ENCODE measurements around the gene MACROH2A2. TPM values are rescaled to one million over a fixed set of nuclear protein-coding genes. Genes with fewer than 3 reads are reported as not detected.
"Not testable (repeated sequence)": the region's sequence is repeated elsewhere in the genome, so short reads cannot be mapped to it uniquely, and the experiment has no call there.

Gene MACROH2A2
- total RNA-seq, 2 experiments from 2014 or later, result 4.9 to 5.0 TPM

DNA sequence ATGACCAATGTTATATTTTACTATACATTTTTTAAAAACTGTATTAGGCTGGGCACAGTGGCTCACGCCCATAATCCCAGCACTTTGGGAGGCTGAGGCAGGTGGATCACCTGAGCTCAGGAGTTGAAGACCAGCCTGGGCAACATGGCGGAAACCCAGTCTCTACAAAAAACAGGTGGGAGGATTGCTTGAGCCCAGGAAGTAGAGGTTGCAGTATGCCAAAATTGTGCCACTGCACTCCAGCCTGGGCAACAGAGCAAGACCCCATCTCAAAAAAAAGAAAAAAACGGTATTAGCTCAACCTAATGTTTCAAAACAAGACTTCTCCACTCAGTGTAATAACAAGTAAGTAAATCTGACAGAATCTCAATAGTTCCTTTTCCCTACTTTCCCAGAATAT, 106.7 kb downstream of the MACROH2A2 start:
- POLR2A ChIA-PET, result not testable (repeated sequence)

DNA sequence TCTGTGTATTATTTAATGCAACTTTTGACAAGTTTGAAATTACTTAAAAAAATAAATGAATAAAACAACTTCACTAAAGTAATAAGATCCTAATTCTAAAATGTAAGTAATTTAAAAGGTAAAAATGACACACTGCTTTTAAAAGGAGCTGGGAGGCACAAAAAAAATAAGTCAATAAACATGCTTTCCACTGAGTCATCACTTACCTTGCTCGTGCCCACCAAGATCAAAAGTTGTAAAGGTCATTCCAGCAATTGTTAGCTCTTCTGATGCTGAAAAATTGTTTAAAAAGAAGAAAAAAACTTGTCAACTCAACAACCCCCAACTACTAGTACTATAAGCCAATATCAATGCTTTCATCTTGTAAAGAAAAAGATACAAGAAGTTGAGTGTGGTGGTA, 108.2 kb downstream of the MACROH2A2 start:
- ChIA-PET POLR2A (no interaction called here), CTCF (interaction anchor here (1.2 to 3.5 kb wide), 2 partner anchors 11 to 15 kb away, joined by 5 to 20 read pairs; partner anchors contain the start of gene TYSND1)
- Mint-ChIP-seq H3K27ac (peak overlapping the region; percentile 87), H3K4me3 (no peak overlapping the region), H3K4me1 (peaks cover 54% of the 10 kb centered on the region), H3K36me3 (ENCODE audit: low read depth) (peaks cover 62% of the 10 kb centered on the region), H3K27me3 (no peaks in the 10 kb centered on the region), H3K9me3 (no peaks in the 10 kb centered on the region)
- no peak for DNase-seq

More for the DNA sequence above, 106.7 kb downstream of the MACROH2A2 start:
- H3K27me3 Mint-ChIP-seq, H3K27ac Mint-ChIP-seq, DNase-seq, H3K9me3 Mint-ChIP-seq, H3K4me3 Mint-ChIP-seq: not testable (repeated sequence)
- CTCF ChIA-PET, result interaction anchor here (5.5 kb wide), 1 partner anchor 13 kb away, joined by 45 read pairs; the partner anchor contains the start of gene TYSND1
- H3K4me1 Mint-ChIP-seq, result peaks cover 45% of the 10 kb centered on the region
- peaks cover 68% of the 10 kb centered on the region for H3K36me3 Mint-ChIP-seq (ENCODE audit: low read depth)

Other genes starting within 250 kb of the MACROH2A2 start
- gene AIFM2, start 80.0 kb downstream of the MACROH2A2 start, total RNA-seq, result 1 to 10 TPM; 2.5 to 3.3 TPM
- gene TYSND1, start 93.9 kb downstream of the MACROH2A2 start, total RNA-seq, result 10 to 100 TPM; 11.6 to 14.3 TPM
- gene SAR1A, start 117.7 kb downstream of the MACROH2A2 start, total RNA-seq, result 100 to 1,000 TPM; 102 to 119 TPM
- gene PPA1, start 180.6 kb downstream of the MACROH2A2 start, total RNA-seq, result 100 to 1,000 TPM; 124 to 132 TPM
- not detected for gene NPFFR1, start 231.2 kb downstream of the MACROH2A2 start, total RNA-seq

Data from activated CD4-positive, alpha-beta T cell treated with anti-CD3 and anti-CD28 coated beads, Interleukin-2, amount 10 ng/mL, durations not matched to agents 7 days and 5 days (primary cell).